ENCODE results near the gene SKAP2.

SKAP2 gene

DNA sequence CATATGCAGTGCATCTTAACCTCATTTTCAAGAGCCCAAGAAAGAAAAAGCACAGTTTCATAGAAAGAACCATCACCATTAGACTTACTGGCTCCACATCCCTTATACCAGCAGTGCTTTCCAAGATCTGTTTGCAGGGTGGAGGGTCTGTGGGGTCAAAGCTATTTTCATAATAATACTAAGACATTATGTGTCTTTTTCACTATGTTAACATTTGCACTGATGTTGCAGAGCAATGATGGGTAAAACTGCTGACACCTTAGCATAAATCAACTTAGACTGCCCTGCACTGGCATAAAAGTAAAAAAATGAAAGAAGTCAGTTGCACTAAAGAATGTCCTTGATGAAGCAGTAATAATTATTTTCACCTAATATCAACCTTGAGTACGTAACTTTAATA is 166.2 kb downstream of the SKAP2 start:
- no peak for DNase-seq (ENCODE audit: extremely low read depth in 1 of 2, low read depth in 1 of 2)

DNA sequence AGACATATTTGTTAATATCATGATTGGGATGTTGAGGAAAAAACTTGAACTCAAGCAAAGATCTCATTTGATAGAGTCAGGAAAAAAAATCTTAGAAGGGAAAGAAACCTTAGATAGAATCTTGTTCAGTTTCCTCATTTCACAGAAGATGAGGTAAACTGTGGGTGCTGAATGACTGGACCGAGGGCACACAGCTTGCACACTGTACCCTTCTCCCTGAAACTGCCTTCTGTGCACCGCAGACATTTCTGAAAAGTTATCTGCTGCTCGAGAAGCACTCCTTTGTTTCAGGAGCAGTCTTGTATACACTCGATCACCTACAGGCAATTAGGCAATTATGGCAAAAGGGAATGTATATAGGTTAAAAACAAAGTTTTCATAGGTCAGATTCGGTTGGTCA is 167.4 kb downstream of the SKAP2 start:
- no peak for DNase-seq (ENCODE audit: extremely low read depth in 1 of 2, low read depth in 1 of 2)

DNA sequence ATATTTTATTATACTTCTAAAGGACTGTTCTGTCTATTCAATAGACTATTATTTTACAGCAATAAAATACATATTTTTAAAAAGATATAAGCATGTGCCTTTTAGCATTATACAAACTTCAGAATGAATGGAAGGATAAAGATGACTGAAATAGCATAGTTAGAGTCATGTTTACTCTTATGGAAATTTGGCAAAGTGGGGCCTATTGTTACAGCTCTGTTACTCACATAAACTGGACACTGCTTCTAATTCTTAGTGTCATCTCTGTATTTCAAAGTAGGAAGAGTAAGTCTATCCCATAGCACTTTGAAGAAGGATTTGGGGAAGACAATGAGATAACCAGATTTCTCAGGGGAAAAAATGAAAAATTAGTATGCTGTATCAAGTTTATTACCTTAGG is 168.2 kb downstream of the SKAP2 start:
- DNase-seq (ENCODE audit: extremely low read depth in 1 of 2, low read depth in 1 of 2): no peak

DNA sequence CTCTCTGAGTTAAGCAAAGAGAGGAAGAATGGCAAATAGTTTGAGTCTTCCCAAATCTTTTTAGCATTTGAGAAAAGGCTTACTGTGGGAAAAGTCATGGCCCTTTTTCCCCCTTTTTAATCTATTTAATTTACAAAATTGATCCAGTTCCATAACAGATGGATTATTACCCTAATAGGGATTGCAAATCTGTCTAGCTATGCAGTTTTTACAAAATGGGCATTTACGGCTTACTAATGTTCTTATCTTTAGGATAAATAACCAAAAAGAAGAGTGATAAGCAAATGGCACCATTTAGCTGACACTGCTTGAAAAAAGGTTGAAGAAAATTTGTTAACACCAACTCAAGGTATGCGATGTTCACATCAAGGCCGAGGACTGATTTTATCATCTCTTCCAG is 169.7 kb downstream of the SKAP2 start:
- no peak for DNase-seq (ENCODE audit: extremely low read depth in 1 of 2, low read depth in 1 of 2)

DNA sequence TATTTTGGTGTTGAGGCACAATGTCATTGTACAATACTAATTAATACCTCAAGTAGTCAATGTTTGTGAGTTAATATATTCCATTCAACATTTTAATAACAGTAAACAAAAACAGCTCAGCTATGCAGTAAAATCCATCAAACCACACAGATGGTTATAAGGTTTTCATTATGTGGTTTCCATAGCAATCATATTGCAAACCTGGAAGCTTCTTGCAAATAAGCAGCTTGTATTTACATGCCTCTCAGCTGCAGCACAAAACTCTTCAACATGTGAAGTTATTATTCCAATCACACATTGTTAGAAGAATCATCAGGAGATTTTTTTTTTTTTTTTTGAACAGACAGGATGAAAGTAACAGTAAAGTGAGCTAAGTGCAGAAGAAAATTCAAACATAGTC is 170.2 kb downstream of the SKAP2 start:
- DNase-seq (ENCODE audit: extremely low read depth in 1 of 2, low read depth in 1 of 2): no peak

DNA sequence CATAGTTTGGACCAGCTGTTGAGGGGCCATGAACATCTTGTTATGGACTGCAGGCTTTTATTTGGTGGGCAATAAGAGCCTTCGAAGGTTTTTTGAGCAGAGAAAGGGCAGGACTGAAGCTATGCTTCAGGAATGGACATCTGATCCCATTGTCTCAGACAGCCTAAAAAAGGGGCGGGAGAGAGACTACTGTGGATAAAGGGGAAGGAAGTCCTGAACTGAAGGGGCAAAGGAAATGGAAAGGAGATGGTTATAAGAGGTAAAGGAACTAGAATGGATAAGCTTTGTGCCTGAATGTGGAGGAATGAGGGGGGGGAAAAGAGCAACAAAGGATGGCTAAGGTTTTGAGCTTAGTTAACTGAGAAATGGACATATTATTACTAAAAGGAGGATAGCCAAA is 172.5 kb downstream of the SKAP2 start:
- DNase-seq (ENCODE audit: extremely low read depth in 1 of 2, low read depth in 1 of 2): no peak

DNA sequence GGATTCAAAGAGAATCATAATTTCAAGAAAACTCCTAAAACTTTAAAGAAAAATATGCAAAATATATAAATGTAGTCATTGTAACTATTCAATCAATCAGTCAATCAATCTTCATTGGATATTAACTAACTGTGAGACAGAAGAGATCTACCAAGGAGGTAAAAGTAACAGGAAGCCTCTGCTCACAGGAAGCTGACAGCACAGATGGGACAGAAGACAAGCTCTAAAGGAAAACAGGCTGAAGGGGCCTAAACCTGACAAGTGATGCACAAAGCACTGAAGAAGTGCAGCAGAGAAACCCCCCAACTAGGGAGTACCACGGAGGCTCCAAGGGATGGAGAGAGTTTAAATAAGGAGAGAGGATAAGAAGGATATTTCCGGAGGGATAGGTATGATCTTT is 173.0 kb downstream of the SKAP2 start:
- no peak for DNase-seq (ENCODE audit: extremely low read depth in 1 of 2, low read depth in 1 of 2)

DNA sequence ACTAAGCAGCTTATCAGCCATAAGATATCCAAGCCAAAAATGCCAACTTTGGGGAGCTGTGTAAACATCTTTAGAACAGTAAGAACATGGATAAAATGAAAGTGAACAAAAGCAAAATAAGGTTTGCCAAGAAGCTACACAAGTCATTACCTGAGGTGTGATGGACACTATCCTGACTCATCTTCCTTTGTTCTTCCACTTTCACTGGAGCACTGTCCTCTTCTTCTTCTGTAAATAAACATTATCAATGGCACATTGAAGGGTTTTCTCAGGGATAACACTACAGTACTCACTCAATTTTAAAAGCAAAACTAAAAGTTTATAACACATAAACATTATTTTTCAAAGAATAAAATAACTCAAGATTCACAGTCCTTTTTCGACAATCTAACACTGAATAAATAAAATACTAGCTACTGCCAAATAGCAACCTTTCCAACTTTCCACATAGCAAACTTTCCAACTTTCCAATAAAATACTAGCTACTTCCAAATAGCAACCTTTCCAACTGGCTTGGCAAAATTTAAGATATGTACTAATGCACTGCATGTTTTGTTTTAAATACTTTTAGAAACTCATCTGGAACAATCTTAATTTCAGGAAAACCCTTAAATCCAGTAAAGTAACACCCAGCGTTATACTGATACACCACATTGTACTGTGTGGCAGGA is 174.1 kb downstream of the SKAP2 start:
- no peak for DNase-seq (ENCODE audit: extremely low read depth in 1 of 2, low read depth in 1 of 2)

DNA sequence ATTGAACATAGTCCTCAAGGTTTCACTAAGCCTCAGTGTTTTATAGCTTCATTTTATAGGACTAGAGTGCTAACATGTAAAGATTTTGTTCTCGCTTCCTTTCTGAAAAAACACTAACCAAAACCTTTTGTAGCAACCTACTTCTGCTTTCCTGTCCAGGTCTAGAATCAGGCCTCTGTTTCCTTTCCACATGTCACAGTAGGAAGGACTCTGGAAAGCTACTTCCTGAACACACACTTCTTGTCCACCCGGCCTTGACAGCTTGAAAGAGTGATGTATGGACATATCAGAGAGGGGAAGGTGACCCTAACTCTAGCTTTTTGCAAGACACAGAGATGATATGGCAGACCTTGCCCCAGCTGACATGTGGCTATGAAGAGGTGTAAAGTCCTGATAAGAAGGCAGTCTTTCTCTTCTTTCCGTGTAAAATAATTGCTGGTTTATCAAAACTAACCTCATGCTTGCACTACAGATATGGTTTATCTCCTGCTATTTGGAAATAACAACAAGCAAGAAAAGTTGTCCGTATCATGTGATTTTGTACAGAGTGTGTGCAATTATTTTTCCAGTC is 175.4 kb downstream of the SKAP2 start:
- DNase-seq (ENCODE audit: extremely low read depth in 1 of 2, low read depth in 1 of 2): no peak

DNA sequence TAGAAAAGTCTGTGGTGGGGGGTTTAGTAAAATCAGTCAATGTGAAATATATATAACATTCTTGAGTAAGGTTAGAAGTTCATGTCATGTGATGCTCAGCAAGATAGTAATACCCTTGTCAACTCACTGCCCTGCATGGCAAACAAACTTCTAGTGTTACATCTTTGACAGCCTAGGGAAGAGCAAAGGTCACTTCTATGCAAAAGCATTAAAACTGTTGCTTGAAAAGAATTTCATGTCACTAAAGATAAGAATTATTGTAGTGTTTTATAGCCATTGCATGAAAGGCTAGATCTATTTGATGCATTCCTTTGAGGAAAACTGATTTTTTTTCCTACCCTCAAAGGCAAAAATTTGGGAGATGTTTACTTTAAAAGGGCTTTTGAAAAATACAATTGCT is 176.0 kb downstream of the SKAP2 start:
- no peak for DNase-seq (ENCODE audit: extremely low read depth in 1 of 2, low read depth in 1 of 2)

DNA sequence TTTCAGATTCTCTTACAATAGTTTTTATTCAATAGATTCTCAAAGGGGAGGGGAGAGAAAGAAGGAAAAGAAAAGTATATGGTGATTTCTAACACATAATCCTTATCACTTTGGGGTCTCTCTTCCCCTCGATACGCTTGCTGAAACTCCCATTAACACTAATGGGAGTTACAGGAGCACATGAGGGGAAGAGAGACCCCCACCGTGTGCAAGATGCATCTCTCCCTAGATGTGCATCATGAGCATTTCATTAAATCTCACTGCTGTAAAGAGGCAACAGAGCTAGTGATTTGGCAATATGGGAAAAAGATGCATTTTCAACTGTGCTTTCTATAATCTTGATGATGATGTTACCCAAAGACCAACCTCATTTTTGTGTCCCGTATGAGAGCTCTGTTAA is 177.4 kb downstream of the SKAP2 start:
- DNase-seq (ENCODE audit: extremely low read depth in 1 of 2, low read depth in 1 of 2): no peak

DNA sequence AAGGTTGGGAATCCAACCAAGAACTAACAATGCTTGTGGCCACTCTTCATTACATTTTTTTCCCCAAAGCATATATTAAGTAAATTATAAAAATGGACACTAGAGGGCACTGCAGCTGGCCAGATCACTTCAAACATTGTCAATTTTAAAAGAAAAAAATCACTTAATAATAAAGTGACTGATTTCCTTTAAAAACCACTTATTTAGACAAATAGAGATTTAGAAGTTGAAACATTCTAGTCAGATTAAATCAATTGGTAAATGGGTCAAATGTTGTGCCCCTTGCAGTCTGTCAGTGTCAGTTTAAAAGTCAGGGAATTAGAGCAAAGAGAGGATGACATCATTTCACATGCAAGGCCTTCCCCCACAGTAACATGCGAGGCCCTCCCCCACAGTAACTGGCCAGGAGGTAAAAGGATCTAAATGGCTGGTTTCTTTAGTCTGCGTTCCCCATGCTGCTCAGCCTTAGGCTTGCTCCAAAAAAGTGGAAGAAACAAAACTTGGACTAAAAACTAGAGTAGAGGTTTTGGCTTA is 177.9 kb downstream of the SKAP2 start:
- no peak for DNase-seq (ENCODE audit: extremely low read depth in 1 of 2, low read depth in 1 of 2)

DNA sequence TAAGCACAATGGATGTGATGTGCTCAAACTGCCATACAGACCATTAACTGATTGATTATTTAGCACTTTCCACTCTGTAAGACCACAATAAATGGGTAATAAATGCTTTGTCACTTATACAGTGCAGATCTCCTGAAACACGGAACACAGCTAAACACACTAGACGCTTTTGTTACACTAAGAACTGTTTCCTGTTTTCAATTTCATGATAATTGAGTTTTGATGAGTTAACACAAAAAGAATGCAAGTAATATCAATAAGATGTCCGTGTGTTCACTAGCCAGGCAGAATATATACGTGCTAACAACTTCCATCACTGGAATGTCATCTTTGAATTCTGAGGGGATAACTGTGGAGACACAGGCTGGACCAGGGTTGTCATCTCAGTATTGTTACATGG is 178.8 kb downstream of the SKAP2 start:
- no peak for DNase-seq (ENCODE audit: extremely low read depth in 1 of 2, low read depth in 1 of 2)

DNA sequence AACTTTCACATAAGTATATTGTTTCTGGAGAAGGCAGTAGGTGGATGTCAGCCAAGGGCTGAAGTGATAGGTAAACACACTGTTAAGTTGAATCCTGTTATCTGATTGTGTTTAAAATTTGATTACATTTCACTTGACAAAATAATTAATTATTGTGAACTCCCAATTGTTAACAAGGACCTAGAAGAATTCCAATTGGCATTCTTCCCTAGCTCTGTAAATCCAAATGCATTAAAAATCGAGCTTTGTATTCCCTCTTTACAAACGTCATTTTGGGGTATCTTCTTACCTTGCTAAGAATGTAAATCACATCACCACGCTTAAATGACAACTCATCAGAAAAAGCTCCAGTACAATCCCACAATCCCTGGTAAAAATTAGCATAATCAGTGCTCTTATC is 179.9 kb downstream of the SKAP2 start:
- DNase-seq (ENCODE audit: extremely low read depth in 1 of 2, low read depth in 1 of 2): no peak

DNA sequence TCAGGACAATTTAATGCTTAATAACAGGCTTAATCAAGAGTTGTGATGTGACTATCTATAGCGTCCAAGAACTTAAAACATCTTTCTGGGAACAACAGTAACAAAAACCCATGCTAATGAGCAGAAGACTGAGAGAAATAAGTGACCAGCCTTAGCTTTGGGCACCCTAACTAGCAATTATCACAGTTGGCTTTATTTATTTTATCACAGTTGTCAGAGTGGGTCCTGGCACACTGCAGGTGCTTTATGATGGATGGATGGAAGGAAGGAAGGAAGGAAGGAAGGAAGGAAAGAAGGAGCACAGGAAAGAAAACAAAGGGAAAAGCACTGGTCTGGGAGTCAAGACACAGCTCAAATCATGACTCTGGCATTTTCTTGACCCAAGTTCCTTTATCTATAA is 181.1 kb downstream of the SKAP2 start:
- DNase-seq (ENCODE audit: extremely low read depth in 1 of 2, low read depth in 1 of 2): no peak

DNA sequence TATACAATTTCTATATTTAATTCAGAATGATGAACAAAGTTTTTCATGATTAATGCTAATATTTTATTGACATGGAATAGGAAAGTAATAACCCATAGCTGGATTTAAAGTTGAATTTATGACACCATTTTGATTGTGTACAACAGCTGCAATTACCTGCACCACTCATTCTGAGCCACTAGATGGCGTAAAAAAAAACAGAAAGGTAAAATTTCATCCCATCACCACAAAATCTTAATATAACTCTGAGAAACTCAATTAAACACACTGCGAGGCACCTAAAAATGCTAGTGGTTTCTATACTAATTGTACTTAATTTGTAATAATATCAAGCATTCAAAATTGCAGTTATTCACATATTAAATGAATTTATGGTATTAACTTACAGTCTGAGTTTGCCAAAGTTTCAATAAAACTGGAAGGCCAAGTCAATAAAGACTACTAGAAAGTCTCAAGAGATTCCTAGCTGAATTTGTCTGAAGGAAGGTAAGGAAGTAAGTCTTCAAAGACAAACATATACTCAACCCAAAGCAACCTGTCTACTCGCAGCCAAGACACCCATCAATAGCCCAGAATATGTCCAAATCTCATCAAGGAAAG is 182.5 kb downstream of the SKAP2 start:
- no peak for DNase-seq (ENCODE audit: extremely low read depth in 1 of 2, low read depth in 1 of 2)

DNA sequence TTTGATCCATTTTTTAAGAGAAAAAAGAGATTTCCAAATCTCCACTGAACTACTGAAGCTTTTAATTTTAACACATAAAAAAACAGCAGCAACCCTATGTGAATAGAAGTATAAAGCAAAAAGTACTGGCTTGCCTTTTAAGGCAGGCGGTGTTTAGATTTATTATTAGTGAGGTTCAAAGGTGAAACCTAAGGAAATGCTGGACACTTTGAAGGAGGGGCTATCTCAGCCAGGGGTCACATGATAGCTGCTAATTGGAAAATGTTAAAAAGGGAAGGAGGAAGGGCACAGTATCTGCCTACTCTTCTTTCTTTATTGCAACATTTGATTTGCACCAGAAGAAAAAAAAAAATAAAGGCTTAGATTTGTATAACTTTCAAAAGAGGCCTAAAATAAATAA is 183.8 kb downstream of the SKAP2 start:
- no peak for DNase-seq (ENCODE audit: extremely low read depth in 1 of 2, low read depth in 1 of 2)

DNA sequence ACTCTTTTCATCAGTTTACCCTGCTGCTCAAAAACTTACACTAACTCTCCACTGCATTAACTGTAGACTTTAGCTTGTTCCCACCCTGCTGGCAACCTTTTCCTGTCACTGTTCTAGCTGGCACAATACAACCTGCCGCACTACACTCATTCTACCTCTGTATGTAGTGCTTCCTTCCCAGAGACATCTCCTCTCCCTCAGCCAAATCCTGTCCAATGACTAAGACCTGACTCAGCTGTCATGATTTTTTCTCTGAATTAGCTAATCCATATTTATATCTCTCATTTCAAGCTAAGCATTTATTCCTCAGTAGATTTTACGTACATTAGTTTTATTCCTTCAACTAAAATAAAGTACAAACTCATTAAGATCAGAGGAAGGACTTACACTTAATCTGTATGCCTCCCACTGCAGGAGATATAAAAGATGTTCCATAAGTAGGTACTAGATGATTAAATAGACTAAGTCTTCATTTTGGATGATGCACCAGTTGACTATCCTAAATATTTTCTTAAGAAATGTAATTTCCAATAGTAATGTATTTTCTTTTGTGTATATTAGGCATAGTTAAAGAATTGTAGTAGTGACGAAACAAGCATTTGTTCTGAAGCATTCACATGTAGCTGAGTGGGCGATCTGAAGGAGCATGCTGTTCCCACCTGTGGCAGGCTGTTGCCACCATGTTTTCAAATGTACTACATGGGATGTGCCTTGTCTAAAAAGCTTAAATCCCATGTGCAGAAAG is 189.1 kb downstream of the SKAP2 start:
- no peak for DNase-seq (ENCODE audit: extremely low read depth in 1 of 2, low read depth in 1 of 2)

DNA sequence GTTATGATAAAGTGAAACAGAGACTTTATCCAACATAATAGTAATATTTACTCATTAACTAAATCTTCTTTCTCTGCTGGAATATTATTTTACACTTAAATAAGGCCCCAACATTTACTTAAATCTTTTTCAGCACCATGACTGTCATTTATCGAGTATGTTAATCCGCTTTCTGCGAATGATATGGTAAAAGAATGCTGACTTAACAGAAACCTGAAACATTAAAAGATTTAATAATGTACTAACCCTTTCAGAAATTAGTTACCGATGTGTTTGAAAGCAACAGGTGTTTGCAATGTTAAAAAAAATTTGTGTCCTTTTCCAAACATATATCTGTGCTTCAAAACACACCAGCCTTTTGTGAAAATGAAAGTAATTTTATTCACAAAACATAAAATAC is 190.5 kb downstream of the SKAP2 start:
- DNase-seq (ENCODE audit: extremely low read depth in 1 of 2, low read depth in 1 of 2): no peak

DNA sequence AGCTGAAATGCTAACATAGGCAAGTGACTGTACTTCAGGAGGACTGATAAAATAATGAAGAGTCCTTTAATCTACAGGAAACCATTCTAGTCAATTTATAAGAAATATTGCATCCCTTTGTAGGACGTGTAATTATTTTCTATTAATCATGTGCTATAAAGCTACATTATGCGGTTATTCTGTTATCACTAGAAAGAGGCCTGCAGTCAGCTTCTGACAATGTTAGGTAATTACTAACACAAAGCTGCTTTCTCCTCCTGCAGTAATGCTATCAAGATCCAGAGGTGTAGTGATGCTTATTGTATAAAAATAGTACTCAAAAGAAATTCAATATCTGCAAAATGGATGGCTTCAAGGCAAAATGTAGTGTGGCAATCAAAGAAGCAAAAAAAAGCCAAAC is 191.1 kb downstream of the SKAP2 start:
- no peak for DNase-seq (ENCODE audit: extremely low read depth in 1 of 2, low read depth in 1 of 2)

DNA sequence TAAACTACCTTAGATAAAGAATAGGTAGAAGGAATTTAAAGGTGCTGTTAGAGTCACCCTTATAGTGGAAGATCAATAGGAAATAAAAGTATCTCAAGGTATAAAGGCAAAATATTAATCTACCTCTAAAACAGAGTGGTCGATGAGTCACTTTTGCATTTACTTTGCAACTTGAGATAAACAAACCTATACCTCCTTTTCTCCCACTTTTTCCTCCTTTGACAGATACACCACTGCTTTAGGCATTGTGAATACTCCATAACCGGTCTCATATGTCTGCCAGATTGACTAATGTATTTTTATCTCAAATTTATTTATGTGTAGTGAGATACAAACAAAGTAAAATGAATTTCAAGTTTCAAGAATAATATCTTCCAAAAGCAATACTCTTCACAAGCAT is 193.5 kb downstream of the SKAP2 start:
- no peak for DNase-seq (ENCODE audit: extremely low read depth in 1 of 2, low read depth in 1 of 2)

DNA sequence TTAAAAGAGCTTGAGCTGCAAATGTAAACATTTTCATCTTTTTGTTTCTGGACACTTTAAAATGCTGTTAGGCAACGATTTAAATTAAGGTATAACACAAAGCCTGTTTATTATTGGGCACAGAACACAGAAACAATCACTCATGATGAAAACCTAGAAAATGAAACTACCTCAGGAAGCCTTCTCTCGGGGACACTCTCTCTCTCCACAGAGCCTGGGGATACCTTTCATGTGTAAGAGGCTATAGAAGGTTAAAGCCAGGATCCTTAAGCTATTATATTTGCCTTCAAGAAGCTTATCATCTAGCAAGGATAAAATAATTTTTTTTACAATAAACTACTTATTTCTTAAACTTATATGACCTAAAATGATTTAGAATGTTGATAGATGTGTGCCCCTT is 194.1 kb downstream of the SKAP2 start:
- no peak for DNase-seq (ENCODE audit: extremely low read depth in 1 of 2, low read depth in 1 of 2)
